ENCODE measurements around the gene FZD8. TPM values are rescaled to one million over a fixed set of nuclear protein-coding genes. Genes with fewer than 3 reads are reported as not detected.

The FZD8 gene
- total and polyA plus RNA-seq, 4 donors = 0.25 to 5.4 (median 3.0) TPM

- H3K4me1 ChIP-seq (ENCODE audit: control insufficient read depth in 4 of 4, insufficient read depth in 4 of 4, low read length in 3 of 4) = no peaks in the 10 kb centered on the region
- WGBS = 34% methylated on average over 6 of the region's 6 CpGs
- H3K36me3 ChIP-seq (ENCODE audit: control insufficient read depth in 4 of 4, insufficient read depth in 3 of 4, low read depth in 1 of 4, low read length in 3 of 4) = no peaks in the 10 kb centered on the region
- no peak for DNase-seq (ENCODE audit: low spot score)
- H3K9me3 ChIP-seq (ENCODE audit: control insufficient read depth in 4 of 4, low read length in 3 of 4) = no peaks in the 10 kb centered on the region
- TF ChIP-seq RXRA (IDR thresholded peaks at IDR 0.05) (no peak), SP1 (IDR thresholded peaks at IDR 0.05) (no peak), CTCF (IDR thresholded peaks at IDR 0.05; ENCODE audit: low read depth, low read length, missing input control) (peak; percentile 28), ZBTB33 (IDR thresholded peaks at IDR 0.05) (no peak), FOXA2 (IDR thresholded peaks at IDR 0.05) (no peak), GABPA (IDR thresholded peaks at IDR 0.05 in 1 of 2, conservative IDR thresholded peaks at IDR 0.05 in 1 of 2) (no peak), HNF4G (IDR thresholded peaks at IDR 0.05) (no peak), ATF3 (IDR thresholded peaks at IDR 0.05) (no peak), FOXA1 (IDR thresholded peaks at IDR 0.05) (no peak), HNF4A (conservative IDR thresholded peaks at IDR 0.05) (no peak), JUND (IDR thresholded peaks at IDR 0.05) (no peak), REST (IDR thresholded peaks at IDR 0.05) (no peak), NR2F2 (IDR thresholded peaks at IDR 0.05) (no peak), RAD21 (IDR thresholded peaks at IDR 0.05) (peak; percentile 53 to 70), TAF1 (conservative IDR thresholded peaks at IDR 0.05) (no peak)
- no peak overlapping the region for H3K4me3 ChIP-seq (ENCODE audit: low read depth in 1 of 3, low read length in 3 of 3)
- H3K27ac ChIP-seq (ENCODE audit: low read depth in 1 of 2, low read length in 2 of 2) = no peak overlapping the region
- no peaks in the 10 kb centered on the region for H3K27me3 ChIP-seq (ENCODE audit: control insufficient read depth in 4 of 4, insufficient read depth in 4 of 4, low read length in 3 of 4)
- H3K9ac ChIP-seq (ENCODE audit: low read depth in 1 of 2, low read length in 2 of 2) = no peak overlapping the region
These were observed 43.7 kb downstream of the FZD8 start for GRCh38 chr10:35598379-35598778.

- DNase-seq (ENCODE audit: low spot score) = no peak
- Histone ChIP-seq H3K9ac (ENCODE audit: low read depth in 1 of 2, low read length in 2 of 2) (no peak overlapping the region), H3K4me1 (ENCODE audit: control insufficient read depth in 4 of 4, insufficient read depth in 4 of 4, low read length in 3 of 4) (no peaks in the 10 kb centered on the region), H3K4me3 (ENCODE audit: low read depth in 1 of 3, low read length in 3 of 3) (no peak overlapping the region), H3K36me3 (ENCODE audit: control insufficient read depth in 4 of 4, insufficient read depth in 3 of 4, low read depth in 1 of 4, low read length in 3 of 4) (no peaks in the 10 kb centered on the region), H3K9me3 (ENCODE audit: control insufficient read depth in 4 of 4, low read length in 3 of 4) (peaks cover 0 to 6% (median 3%) of the 10 kb centered on the region in 4 donors), H3K27me3 (ENCODE audit: control insufficient read depth in 4 of 4, insufficient read depth in 4 of 4, low read length in 3 of 4) (no peaks in the 10 kb centered on the region), H3K27ac (ENCODE audit: low read depth in 1 of 2, low read length in 2 of 2) (no peak overlapping the region)
- whole genome bisulfite sequencing = 58% methylated on average over 3 of the region's 3 CpGs
- no peak for TF ChIP-seq ATF3 (IDR thresholded peaks at IDR 0.05)
- no peak for TF ChIP-seq CTCF (IDR thresholded peaks at IDR 0.05; ENCODE audit: low read depth, low read length, missing input control)
- no peak for TF ChIP-seq FOXA2 (IDR thresholded peaks at IDR 0.05)
- no peak for TF ChIP-seq MAX (IDR thresholded peaks at IDR 0.05)
- TF ChIP-seq NR2F2 (IDR thresholded peaks at IDR 0.05) = no peak
- TF ChIP-seq YY1 (IDR thresholded peaks at IDR 0.05) = no peak
- TF ChIP-seq HNF4G (IDR thresholded peaks at IDR 0.05) = no peak
- TF ChIP-seq TAF1 (conservative IDR thresholded peaks at IDR 0.05) = no peak
- TF ChIP-seq JUND (IDR thresholded peaks at IDR 0.05) = no peak
- TF ChIP-seq REST (IDR thresholded peaks at IDR 0.05) = no peak
- TF ChIP-seq HNF4A (conservative IDR thresholded peaks at IDR 0.05) = no peak
These were observed 47.0 kb downstream of the FZD8 start for GRCh38 chr10:35595106-35595505.

Measured in liver (tissue), 9 donors.